ENCODE measurements around the gene SLC28A3. TPM values are rescaled to one million over a fixed set of nuclear protein-coding genes. Genes with fewer than 3 reads are reported as not detected.

The SLC28A3 gene
- total RNA-seq, 1 donor from 2014 or later, result 0.21 TPM

- TF ChIP-seq CTCF (IDR thresholded peaks at IDR 0.05; ENCODE audit: insufficient read depth, low read length, poor library complexity, severe bottlenecking), result no peak
- H3K36me3 ChIP-seq (ENCODE audit: control insufficient read depth, insufficient read depth, low read length), result no peaks in the 10 kb centered on the region
- no peak for DNase-seq (ENCODE audit: low read depth)
- no peaks in the 10 kb centered on the region for H3K27me3 ChIP-seq (ENCODE audit: control insufficient read depth, insufficient read depth, low read length)
- H3K4me3 ChIP-seq (ENCODE audit: low read depth, low read length), result no peak overlapping the region
Measured at GRCh38 chr9:84304166-84304565, 36.4 kb downstream of the SLC28A3 start.

GRCh38 chr9:84303061-84303460 lies 37.5 kb downstream of the SLC28A3 start:
- TF ChIP-seq CTCF (IDR thresholded peaks at IDR 0.05; ENCODE audit: insufficient read depth, low read length, poor library complexity, severe bottlenecking), result no peak
- Histone ChIP-seq H3K36me3 (ENCODE audit: control insufficient read depth, insufficient read depth, low read length) (no peaks in the 10 kb centered on the region), H3K4me3 (ENCODE audit: low read depth, low read length) (no peak overlapping the region), H3K27me3 (ENCODE audit: control insufficient read depth, insufficient read depth, low read length) (no peaks in the 10 kb centered on the region)
- DNase-seq (ENCODE audit: low read depth), result no peak

GRCh38 chr9:84301851-84302250 lies 38.7 kb downstream of the SLC28A3 start:
- DNase-seq (ENCODE audit: low read depth), result no peak
- Histone ChIP-seq H3K36me3 (ENCODE audit: control insufficient read depth, insufficient read depth, low read length) (no peaks in the 10 kb centered on the region), H3K4me3 (ENCODE audit: low read depth, low read length) (no peak overlapping the region), H3K27me3 (ENCODE audit: control insufficient read depth, insufficient read depth, low read length) (no peaks in the 10 kb centered on the region)
- TF ChIP-seq CTCF (IDR thresholded peaks at IDR 0.05; ENCODE audit: insufficient read depth, low read length, poor library complexity, severe bottlenecking), result no peak

GRCh38 chr9:84300271-84300670 lies 40.3 kb downstream of the SLC28A3 start:
- DNase-seq (ENCODE audit: low read depth), result no peak
- TF ChIP-seq CTCF (IDR thresholded peaks at IDR 0.05; ENCODE audit: insufficient read depth, low read length, poor library complexity, severe bottlenecking), result no peak
- no peaks in the 10 kb centered on the region for H3K36me3 ChIP-seq (ENCODE audit: control insufficient read depth, insufficient read depth, low read length)
- H3K4me3 ChIP-seq (ENCODE audit: low read depth, low read length), result no peak overlapping the region
- no peaks in the 10 kb centered on the region for H3K27me3 ChIP-seq (ENCODE audit: control insufficient read depth, insufficient read depth, low read length)

- no peak for DNase-seq (ENCODE audit: low read depth)
- no peaks in the 10 kb centered on the region for H3K36me3 ChIP-seq (ENCODE audit: control insufficient read depth, insufficient read depth, low read length)
- H3K27me3 ChIP-seq (ENCODE audit: control insufficient read depth, insufficient read depth, low read length), result no peaks in the 10 kb centered on the region
- no peak for TF ChIP-seq CTCF (IDR thresholded peaks at IDR 0.05; ENCODE audit: insufficient read depth, low read length, poor library complexity, severe bottlenecking)
- no peak overlapping the region for H3K4me3 ChIP-seq (ENCODE audit: low read depth, low read length)
Measured at GRCh38 chr9:84297162-84297821, 43.3 kb downstream of the SLC28A3 start.
